ENCODE results near the gene LRFN4.

DNA sequence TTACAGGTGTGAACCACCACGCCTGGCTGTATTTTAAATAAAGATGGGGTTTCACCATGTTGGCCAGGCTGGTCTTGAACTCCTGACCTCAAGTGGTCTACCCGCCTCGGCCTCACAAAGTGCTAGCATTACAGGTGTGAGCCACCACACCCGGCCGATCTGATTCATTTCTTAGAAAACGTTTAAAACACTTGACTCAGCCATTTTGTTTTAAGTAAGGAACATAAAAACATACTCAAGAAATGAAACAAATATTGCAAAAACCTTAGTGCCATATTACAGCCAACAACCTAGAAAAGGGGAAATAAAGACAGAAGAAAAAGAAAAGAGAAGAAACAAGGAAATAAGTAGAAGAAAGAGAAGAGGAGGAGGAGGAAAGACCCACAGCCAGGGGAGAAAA is 17.4 kb downstream of the LRFN4 start:
- TF ChIP-seq, protein P1, sequence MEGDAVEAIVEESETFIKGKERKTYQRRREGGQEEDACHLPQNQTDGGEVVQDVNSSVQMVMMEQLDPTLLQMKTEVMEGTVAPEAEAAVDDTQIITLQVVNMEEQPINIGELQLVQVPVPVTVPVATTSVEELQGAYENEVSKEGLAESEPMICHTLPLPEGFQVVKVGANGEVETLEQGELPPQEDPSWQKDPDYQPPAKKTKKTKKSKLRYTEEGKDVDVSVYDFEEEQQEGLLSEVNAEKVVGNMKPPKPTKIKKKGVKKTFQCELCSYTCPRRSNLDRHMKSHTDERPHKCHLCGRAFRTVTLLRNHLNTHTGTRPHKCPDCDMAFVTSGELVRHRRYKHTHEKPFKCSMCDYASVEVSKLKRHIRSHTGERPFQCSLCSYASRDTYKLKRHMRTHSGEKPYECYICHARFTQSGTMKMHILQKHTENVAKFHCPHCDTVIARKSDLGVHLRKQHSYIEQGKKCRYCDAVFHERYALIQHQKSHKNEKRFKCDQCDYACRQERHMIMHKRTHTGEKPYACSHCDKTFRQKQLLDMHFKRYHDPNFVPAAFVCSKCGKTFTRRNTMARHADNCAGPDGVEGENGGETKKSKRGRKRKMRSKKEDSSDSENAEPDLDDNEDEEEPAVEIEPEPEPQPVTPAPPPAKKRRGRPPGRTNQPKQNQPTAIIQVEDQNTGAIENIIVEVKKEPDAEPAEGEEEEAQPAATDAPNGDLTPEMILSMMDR (conservative IDR thresholded peaks at IDR 0.05 in 1 of 2, IDR thresholded peaks at IDR 0.05 in 1 of 2; ENCODE audit: extremely low read depth in 1 of 2, insufficient read depth in 1 of 2, low read depth in 1 of 2, low read length in 2 of 2): no peak
- TF ChIP-seq EZH2 (IDR thresholded peaks at IDR 0.05; ENCODE audit: borderline replicate concordance, low read length): no peak

All from mammary epithelial cell (primary cell).